Muscle of leg (tissue), 11 donors: Measurements from ENCODE around the gene AFAP1. TPM values are rescaled to one million over a fixed set of nuclear protein-coding genes. Genes with fewer than 3 reads are reported as not detected.

Experiments
- DNase-seq: peaks from one replicate; pipeline ENCODE4 v3.0.0; 2013
- H3K27ac ChIP-seq: one replicate; pipeline ENCODE4 v1.5.1; 2013; ENCODE audit warnings: mild to moderate bottlenecking, low read length, control low read depth
- H3K27me3 ChIP-seq: one replicate; pipeline ENCODE4 v1.6.1; 2013; ENCODE audit warnings: low read length; ENCODE audit not compliant: control insufficient read depth, insufficient read depth
- H3K36me3 ChIP-seq: one replicate; pipeline ENCODE4 v1.6.1; 2013; ENCODE audit warnings: low read length; ENCODE audit not compliant: control insufficient read depth, insufficient read depth
- H3K4me1 ChIP-seq: one replicate; pipeline ENCODE4 v1.6.1; 2013; ENCODE audit warnings: low read length; ENCODE audit not compliant: control insufficient read depth, insufficient read depth
- H3K4me3 ChIP-seq: one replicate; pipeline ENCODE4 v1.5.1; 2013; ENCODE audit warnings: low read length, control low read depth
- H3K9me3 ChIP-seq: replicated peaks from 2 replicates; pipeline ENCODE4 v1.6.1; 2013; ENCODE audit warnings: low read depth, low read length; ENCODE audit not compliant: control insufficient read depth
- WGBS: methylation state at CpG from one replicate; pipeline ENCODE4 v1.1.5; 2013; ENCODE audit warnings: missing lambda C conversion rate; ENCODE audit not compliant: insufficient coverage; 5-methylcytosine and 5-hydroxymethylcytosine counted together
- polyA plus RNA-seq, 8 donors: library from polyadenylated mRNA; unstranded; fragments of 120-200 nt; gene quantifications; one replicate each; pipeline versions ENCODE4 v1.2.1 to v1.2.3, GENCODE V29; 2013; ENCODE audit warnings: inconsistent platforms in 1 of 8, low replicate concordance in 1 of 8; ENCODE audit not compliant: insufficient read length in 8 of 8, insufficient read depth in 1 of 8
- total RNA-seq: library from RNA; stranded (reverse); fragments of 120-200 nt; gene quantifications from one replicate; pipeline ENCODE4 v1.2.4, GENCODE V29; 2013

AFAP1 gene
- total and polyA plus RNA-seq, 9 donors, result 21.9 to 43.0 (median 34.3) TPM

DNA sequence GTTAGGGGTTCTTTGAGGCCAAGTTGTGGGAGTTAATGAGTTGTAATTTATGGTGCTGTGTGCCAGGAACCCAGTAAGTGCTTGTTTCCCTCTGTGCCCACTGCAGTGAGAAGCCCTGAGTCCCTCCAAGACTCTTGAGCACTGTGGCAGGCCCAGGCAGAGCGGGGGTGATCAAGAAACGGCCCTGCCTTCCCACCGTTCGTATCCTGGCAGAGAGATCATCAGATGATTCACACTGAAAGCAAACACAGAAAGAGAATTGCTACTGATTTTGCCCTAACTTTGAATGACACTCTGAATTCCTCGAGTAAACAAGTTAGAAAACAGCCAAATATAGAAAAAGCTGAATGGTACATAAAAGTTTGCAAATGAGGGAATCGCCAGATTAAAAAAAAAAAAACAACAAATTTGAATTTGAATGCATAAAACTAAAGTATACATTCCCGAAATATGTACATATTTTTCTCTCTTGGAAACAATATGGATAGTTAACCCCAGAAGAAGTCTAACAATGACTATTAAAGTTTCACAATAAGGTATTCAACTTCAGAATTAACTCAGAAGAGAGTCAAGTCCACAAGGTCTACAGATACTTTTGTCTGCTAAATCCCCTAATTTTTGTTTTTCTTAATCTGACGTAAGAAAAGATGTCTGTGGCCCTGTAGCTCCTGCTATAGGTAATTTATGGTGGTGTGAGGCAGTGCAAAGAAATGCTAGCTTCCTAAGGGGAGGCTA lies 71.8 kb downstream of the AFAP1 start:
- H3K4me3 ChIP-seq, result no peak overlapping the region
- no peaks in the 10 kb centered on the region for H3K9me3 ChIP-seq
- no peak for DNase-seq
- H3K4me1 ChIP-seq, result peaks cover 40% of the 10 kb centered on the region
- WGBS, result 66% methylated on average over 4 of the region's 8 CpGs
- no peak overlapping the region for H3K27ac ChIP-seq
- H3K36me3 ChIP-seq, result peaks cover 37% of the 10 kb centered on the region
- H3K27me3 ChIP-seq, result no peaks in the 10 kb centered on the region

DNA sequence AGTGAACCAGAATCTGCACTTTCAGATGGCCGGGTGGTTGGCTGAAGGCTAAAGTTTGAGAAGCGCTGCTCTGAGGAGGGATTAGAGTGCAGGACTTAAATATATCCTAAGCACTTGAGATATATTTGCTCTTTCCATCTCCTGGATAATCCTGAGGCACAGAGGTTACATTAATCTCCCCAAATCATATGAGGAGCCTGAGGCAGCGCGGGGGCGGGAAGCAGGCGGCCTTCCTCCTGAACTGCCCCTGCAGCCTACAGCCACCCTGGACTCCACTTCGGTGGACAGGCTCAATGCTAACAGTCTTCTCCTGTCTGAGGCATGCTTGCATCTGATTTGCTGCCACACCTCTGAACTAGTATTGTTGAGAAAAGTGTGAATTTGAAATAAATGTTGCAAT lies 72.5 kb downstream of the AFAP1 start:
- H3K27me3 ChIP-seq, result no peaks in the 10 kb centered on the region
- DNase-seq, result no peak
- WGBS, result 100% methylated on average over 3 of the region's 7 CpGs
- H3K9me3 ChIP-seq, result no peaks in the 10 kb centered on the region
- H3K36me3 ChIP-seq, result peaks cover 37% of the 10 kb centered on the region
- no peak overlapping the region for H3K27ac ChIP-seq
- H3K4me1 ChIP-seq, result peaks cover 37% of the 10 kb centered on the region
- H3K4me3 ChIP-seq, result no peak overlapping the region

DNA sequence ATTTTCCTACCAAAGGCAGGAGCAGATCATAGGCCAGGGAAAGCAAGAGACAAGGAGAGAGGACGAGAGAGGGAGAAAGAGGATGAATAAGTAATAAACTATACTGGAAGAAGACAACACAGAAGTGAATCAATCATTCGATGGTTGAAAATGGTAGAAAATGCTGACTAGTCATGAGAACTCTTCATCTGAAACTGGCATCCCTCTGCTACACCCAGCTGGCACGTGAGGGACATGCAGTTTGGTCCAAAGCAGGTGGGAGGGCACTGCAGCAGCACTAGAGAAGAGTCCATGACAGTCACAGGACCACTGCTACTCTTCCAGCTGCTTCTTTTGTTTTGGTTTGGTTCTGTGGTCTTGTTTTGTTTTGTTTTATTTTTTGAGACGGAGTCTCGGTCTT lies 74.1 kb downstream of the AFAP1 start:
- Histone ChIP-seq H3K36me3 (peaks cover 37% of the 10 kb centered on the region), H3K27me3 (no peaks in the 10 kb centered on the region), H3K27ac (no peak overlapping the region), H3K4me3 (no peak overlapping the region), H3K9me3 (no peaks in the 10 kb centered on the region), H3K4me1 (peaks cover 42% of the 10 kb centered on the region)
- WGBS, result 90% methylated on average over 2 of the region's 5 CpGs
- DNase-seq, result no peak

DNA sequence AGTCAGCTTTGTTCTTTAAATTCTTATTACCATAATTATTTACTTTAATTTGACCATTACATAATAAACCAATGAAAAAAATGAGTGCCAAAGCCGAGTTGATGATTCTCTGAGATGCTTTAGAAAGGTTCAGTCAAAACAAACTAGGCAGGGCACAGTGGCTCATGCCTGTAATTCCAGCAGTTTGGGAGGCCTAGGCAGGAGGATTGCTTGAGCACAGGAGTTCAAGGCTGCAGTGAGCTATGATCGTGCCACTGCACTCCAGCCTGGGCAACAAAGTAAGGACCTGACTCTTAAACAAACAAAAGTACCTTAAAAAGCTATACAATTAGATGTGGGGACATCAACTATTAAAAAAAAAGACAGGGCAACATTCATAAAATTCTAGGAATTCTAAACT lies 75.0 kb downstream of the AFAP1 start:
- Histone ChIP-seq H3K4me1 (peaks cover 38% of the 10 kb centered on the region), H3K36me3 (peaks cover 38% of the 10 kb centered on the region), H3K4me3 (no peak overlapping the region), H3K9me3 (no peaks in the 10 kb centered on the region), H3K27ac (no peak overlapping the region), H3K27me3 (no peaks in the 10 kb centered on the region)
- WGBS, result no CpG with 5 or more reads among the region's 2 CpGs
- no peak for DNase-seq

DNA sequence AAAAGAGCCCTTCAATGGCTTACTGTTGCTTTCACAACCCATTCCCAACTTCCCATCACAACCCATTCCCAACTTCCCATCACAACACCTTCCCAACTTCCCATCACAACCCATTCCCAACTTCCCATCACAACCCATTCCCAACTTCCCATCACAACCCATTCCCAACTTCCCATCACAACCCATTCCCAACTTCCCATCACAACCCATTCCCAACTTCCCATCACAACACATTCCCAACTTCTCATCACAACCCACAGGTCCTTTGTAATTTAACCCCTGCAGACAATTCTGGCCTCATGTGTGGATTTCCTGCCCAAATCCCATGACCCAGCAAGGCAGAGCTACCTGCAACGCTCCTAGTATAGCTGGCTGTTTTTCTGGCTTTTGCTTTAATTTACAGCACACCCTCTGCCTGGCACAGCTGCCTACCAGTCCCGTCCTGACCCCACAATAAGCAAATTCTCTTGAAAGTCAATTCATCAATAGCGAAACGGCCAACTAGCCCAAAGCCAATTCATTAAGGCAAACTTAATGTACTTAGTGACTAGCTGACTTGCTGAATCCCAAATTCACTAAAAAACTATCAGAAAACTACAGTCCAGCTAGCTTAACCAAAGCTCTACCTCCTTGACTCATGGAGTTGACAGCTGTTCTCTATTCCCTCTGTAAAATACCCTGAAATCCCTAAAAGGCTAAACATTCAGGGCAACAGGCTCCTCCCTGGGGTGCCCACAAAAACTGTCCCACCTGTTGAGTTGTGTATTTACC lies 75.6 kb downstream of the AFAP1 start:
- no peak for DNase-seq
- peaks cover 35% of the 10 kb centered on the region for H3K36me3 ChIP-seq
- H3K4me3 ChIP-seq, result no peak overlapping the region
- H3K4me1 ChIP-seq, result peaks cover 39% of the 10 kb centered on the region
- 83% methylated on average over 4 of the region's 4 CpGs for WGBS
- H3K27me3 ChIP-seq, result no peaks in the 10 kb centered on the region
- H3K27ac ChIP-seq, result no peak overlapping the region
- no peaks in the 10 kb centered on the region for H3K9me3 ChIP-seq

DNA sequence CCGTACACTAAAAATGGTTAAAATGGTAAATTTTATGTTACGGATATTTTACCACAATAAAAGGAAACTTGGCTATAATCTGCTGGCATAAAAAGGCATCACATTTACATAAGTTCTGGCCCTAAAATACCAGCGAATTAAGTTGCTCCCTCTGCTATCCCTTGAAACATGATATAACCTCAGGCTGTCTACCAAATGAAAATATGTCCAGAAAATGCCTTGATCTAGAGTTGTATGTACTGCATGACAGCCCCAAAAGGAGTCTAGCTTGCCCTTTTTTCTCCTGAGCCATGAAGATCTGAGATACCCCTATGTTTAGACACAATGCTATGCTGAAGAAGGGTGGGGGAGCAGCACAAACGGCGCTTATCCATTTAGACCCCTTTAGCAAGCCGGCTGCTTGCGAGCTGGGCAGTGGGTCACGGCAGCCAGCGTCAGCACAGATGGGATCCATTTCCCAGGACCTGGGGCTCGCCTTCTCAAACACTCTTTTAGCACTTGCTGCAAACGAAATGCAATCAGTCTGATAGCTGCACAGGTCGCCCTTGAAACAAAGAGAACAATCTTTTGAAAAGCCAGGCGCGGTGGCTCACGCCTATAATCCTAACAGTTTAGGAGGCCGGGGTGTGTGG lies 77.0 kb downstream of the AFAP1 start:
- H3K27ac ChIP-seq, result peak overlapping the region; percentile 63
- no peaks in the 10 kb centered on the region for H3K27me3 ChIP-seq
- peaks cover 29% of the 10 kb centered on the region for H3K36me3 ChIP-seq
- no peaks in the 10 kb centered on the region for H3K9me3 ChIP-seq
- peak; percentile 83 for DNase-seq
- H3K4me1 ChIP-seq, result peaks cover 44% of the 10 kb centered on the region
- H3K4me3 ChIP-seq, result no peak overlapping the region
- 45% methylated on average over 11 of the region's 16 CpGs for WGBS

DNA sequence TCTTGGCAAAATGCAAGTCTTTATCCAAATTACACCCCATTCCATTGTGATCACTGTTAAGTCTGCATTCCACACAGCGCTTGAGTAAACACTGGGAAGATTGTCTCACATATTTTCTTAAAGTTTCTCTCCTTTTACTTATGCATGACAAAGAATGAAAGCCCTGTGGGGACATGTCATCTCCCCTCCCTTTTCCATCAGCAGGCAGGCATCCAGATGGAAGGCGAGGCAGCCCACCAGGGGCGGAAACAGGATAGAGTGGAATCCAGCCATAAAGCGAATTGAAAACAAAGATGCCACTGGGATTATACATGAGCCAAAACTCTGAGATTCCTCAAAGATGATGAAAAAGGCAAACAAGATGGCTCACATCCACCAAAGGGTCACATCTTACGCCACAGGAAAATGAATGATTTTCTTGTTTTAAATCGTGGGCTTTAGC lies 78.2 kb downstream of the AFAP1 start:
- DNase-seq, result peak; percentile 78
- H3K4me1 ChIP-seq, result peaks cover 56% of the 10 kb centered on the region
- H3K4me3 ChIP-seq, result no peak overlapping the region
- no peaks in the 10 kb centered on the region for H3K27me3 ChIP-seq
- H3K36me3 ChIP-seq, result peaks cover 18% of the 10 kb centered on the region
- no peaks in the 10 kb centered on the region for H3K9me3 ChIP-seq
- 12% methylated on average over 3 of the region's 6 CpGs for WGBS
- peak overlapping the region; percentile 76 for H3K27ac ChIP-seq

DNA sequence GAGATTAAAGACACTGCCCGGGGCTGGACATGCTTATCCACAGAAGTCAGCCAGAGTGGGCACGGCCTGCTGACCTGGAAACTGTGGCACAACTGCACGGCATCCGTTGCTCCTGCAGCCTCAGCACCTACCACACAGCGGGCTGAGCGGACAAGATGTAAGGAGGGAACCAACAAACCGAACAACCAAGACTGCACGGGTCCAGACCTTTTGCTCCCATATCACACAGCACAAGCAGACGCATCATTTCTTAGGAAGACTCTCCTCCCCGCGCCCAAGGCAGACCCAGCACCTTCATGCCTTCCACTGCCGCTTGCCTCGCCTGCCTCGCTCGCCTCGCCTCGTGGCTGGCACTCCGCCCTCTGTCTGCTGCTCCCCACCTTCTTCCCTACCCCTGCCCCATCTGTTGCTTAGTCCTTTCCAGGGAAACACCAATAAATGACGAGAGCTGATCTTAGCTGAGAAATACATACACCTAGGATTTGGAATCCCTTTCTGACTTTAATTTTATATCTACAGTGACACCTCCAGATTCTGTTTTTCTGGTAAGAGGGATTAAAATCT lies 79.0 kb downstream of the AFAP1 start:
- whole genome bisulfite sequencing, result 74% methylated on average over 16 of the region's 19 CpGs
- Histone ChIP-seq H3K27me3 (no peaks in the 10 kb centered on the region), H3K36me3 (peaks cover 10% of the 10 kb centered on the region), H3K4me3 (no peak overlapping the region), H3K9me3 (no peaks in the 10 kb centered on the region), H3K27ac (peak overlapping the region; percentile 76), H3K4me1 (peaks cover 60% of the 10 kb centered on the region)
- DNase-seq, result no peak

DNA sequence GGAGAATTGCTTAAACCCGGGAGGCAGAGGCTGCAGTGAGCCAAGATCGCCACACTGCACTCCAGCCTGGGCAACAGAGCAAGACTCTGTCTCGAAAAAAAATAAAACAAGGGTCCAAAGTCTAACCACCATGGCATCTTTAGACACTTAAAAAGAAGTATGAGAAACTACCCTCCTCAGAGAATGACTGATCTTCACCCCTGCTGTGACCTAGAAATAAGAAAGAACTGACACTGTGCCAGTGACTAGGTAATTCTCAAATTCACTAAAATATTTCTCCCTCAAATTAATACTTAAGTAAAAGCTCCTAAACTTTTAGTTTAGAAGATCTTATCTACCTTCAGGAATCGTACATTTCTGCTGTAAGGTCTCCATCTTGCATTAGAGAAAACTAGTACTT lies 80.3 kb downstream of the AFAP1 start:
- DNase-seq, result no peak
- Histone ChIP-seq H3K27me3 (no peaks in the 10 kb centered on the region), H3K27ac (no peak overlapping the region), H3K36me3 (peaks cover 16% of the 10 kb centered on the region), H3K4me3 (no peak overlapping the region), H3K9me3 (no peaks in the 10 kb centered on the region), H3K4me1 (peaks cover 70% of the 10 kb centered on the region)
- 100% methylated on average over 1 of the region's 4 CpGs for WGBS

DNA sequence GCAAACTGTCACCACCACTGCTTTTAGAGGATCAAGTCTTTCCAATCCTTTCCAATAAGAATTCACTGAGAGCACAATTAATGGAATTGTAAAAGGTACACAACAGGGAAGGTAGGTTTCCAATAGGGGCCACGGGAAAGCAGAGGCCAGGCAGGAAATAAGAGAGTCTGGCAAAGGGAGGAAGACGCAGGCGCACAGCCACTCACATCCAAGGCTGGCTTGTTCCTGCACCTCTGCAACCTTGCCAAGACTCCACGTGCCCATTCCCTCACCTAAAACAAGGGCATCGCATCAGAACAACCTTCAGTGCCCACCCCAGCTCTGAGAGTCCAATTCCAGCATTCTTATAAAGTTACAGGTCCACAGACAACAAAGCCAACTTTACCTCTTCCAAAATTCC lies 81.2 kb downstream of the AFAP1 start:
- Histone ChIP-seq H3K27ac (peak overlapping the region; percentile 66), H3K9me3 (no peaks in the 10 kb centered on the region), H3K27me3 (no peaks in the 10 kb centered on the region), H3K36me3 (peaks cover 23% of the 10 kb centered on the region), H3K4me1 (peaks cover 78% of the 10 kb centered on the region), H3K4me3 (no peak overlapping the region)
- no peak for DNase-seq
- 50% methylated on average over 5 of the region's 5 CpGs for WGBS
